OCI-LY7 (cell line): Measurements from ENCODE around the gene MED10. TPM values are rescaled to one million over a fixed set of nuclear protein-coding genes. Genes with fewer than 3 reads are reported as not detected.
A peak's percentile ranks its signal among the peaks of the same experiment; 100 is the strongest.

Source experiments
- BruUV-seq: library from RNA; stranded (reverse); fragments of 400-500 nt; replicated peaks from 2 replicates; lab custom pipeline; 2021; lab: Mats Ljungman, UMichigan
- CTCF ChIA-PET: fragments of 300-600 bp; sonication (Branson Sonifier 250); formaldehyde crosslinking; loops from one replicate; lab custom pipeline; 2022; ENCODE audit warnings: antibody characterized with exemption; ENCODE audit not compliant: unreplicated experiment; lab: Charles Lee
- POLR2A ChIA-PET: fragments of 300-600 bp; sonication (Branson Sonifier 250); formaldehyde crosslinking; loops from one replicate; lab custom pipeline; 2022; ENCODE audit warnings: antibody characterized with exemption; lab: Charles Lee
- DNase-seq: peaks from one replicate; pipeline ENCODE4 v3.0.0-alpha.2; 2015; ENCODE audit warnings: low spot score
- H2AFZ ChIP-seq: fragments of 200-600 bp; sonication (generic), shearing (Covaris generic); 2 replicates; pipeline ENCODE4 v1.6.1; 2014; ENCODE audit warnings: mild to moderate bottlenecking, antibody characterized with exemption, low read length, moderate library complexity
- H3K27ac ChIP-seq: fragments of 200-600 bp; sonication (generic); 2 replicates; pipeline ENCODE4 v1.5.1; 2014; ENCODE audit warnings: mixed run types, low read depth, mild to moderate bottlenecking, moderate library complexity, low read length, inconsistent platforms; ENCODE audit not compliant: poor library complexity, severe bottlenecking
- H3K36me3 ChIP-seq: fragments of 200-600 bp; sonication (generic); 2 replicates; pipeline ENCODE4 v1.6.1; 2014; ENCODE audit warnings: mild to moderate bottlenecking, antibody characterized with exemption, low read length, moderate library complexity, mixed read lengths; ENCODE audit not compliant: insufficient read depth
- H3K4me1 ChIP-seq: fragments of 200-600 bp; sonication (generic); 2 replicates; pipeline ENCODE4 v1.5.1; 2014; ENCODE audit warnings: mild to moderate bottlenecking, low read length; ENCODE audit not compliant: insufficient read depth, poor library complexity, severe bottlenecking
- H3K4me2 ChIP-seq: fragments of 200-600 bp; sonication (generic); 2 replicates; pipeline ENCODE4 v1.6.1; 2014; ENCODE audit warnings: mild to moderate bottlenecking, low read length
- H3K4me3 ChIP-seq: fragments of 200-600 bp; sonication (generic); 2 replicates; pipeline ENCODE4 v1.5.1; 2014; ENCODE audit warnings: mild to moderate bottlenecking, low read depth, low read length; ENCODE audit not compliant: poor library complexity, severe bottlenecking
- H3K79me2 ChIP-seq: fragments of 200-600 bp; sonication (generic); 2 replicates; pipeline ENCODE4 v1.6.1; 2016; ENCODE audit warnings: low read depth, mild to moderate bottlenecking, low read length, moderate library complexity, mixed read lengths; ENCODE audit not compliant: insufficient read depth
- H3K9me2 ChIP-seq: fragments of 200-600 bp; sonication (generic); 2 replicates; pipeline ENCODE4 v1.6.1; 2016; ENCODE audit warnings: mild to moderate bottlenecking, low read length, mixed read lengths; ENCODE audit not compliant: insufficient read depth
- H3K9me3 ChIP-seq: fragments of 200-600 bp; sonication (generic); 2 replicates; pipeline ENCODE4 v1.6.1; 2014; ENCODE audit warnings: mild to moderate bottlenecking, mixed run types, low read length, mixed read lengths
- H4K20me1 ChIP-seq: fragments of 200-600 bp; sonication (generic); 2 replicates; pipeline ENCODE4 v1.6.1; 2014; ENCODE audit warnings: mild to moderate bottlenecking, antibody characterized with exemption, low read length, moderate library complexity, mixed read lengths; ENCODE audit not compliant: insufficient read depth
- CTCF ChIP-seq: fragments of 200-600 bp; sonication (generic); conservative IDR thresholded peaks from 2 replicates; pipeline ENCODE4 v1.5.1; 2014; ENCODE audit warnings: mild to moderate bottlenecking, antibody characterized with exemption, low read length, moderate library complexity, mixed read lengths
- EZH2phosphoT487 ChIP-seq: fragments of 200-600 bp; sonication (generic); IDR thresholded peaks from 2 replicates; pipeline ENCODE4 v1.6.1; 2018; ENCODE audit warnings: low read depth, borderline replicate concordance, mild to moderate bottlenecking, mixed run types, antibody characterized with exemption, low read length, moderate library complexity, mixed read lengths
- intact Hi-C: fragments of 100-400 bp; cut with micrococcal nuclease; formaldehyde crosslinking; loops from one replicate; pipeline ENCODE4 v1.10.0; 2022; ENCODE audit not compliant: unreplicated experiment
- total RNA-seq, 2 experiments: library from RNA; depleted of rRNA in 1 of 2; stranded (reverse); fragments of >200 nt in 1 of 2; shearing (Covaris generic) in 1 of 2; gene quantifications; 2 replicates each; pipeline ENCODE4 v1.2.3, GENCODE V29; 2014 to 2022

Gene MED10
- total RNA-seq, 2 experiments from 2014 or later, result 16.2 to 47.3 TPM

GRCh38 chr5:6333182-6333905 is 45.0 kb downstream of the MED10 start:
- H3K9me3 ChIP-seq, result no peaks in the 10 kb centered on the region
- no peak overlapping the region for H3K27ac ChIP-seq
- TF ChIP-seq EZH2phosphoT487 (no peak), CTCF (no peak)
- intact Hi-C loops, result no loop called here
- no peak overlapping the region for H3K4me3 ChIP-seq
- BruUV-seq, result no TSS peak
- no peaks in the 10 kb centered on the region for H3K36me3 ChIP-seq
- no peaks in the 10 kb centered on the region for H4K20me1 ChIP-seq
- H3K4me2 ChIP-seq, result no peak overlapping the region
- POLR2A ChIA-PET, result interaction anchor here (1.4 kb wide), 1 partner anchor 10 kb away, joined by 6 read pairs; no protein-coding TSS in a partner anchor
- H3K79me2 ChIP-seq, result no peaks in the 10 kb centered on the region
- DNase-seq, result no peak
- no peak overlapping the region for H2AFZ ChIP-seq
- CTCF ChIA-PET, result interaction anchor here (0.5 kb wide), 1 partner anchor 57 kb away, joined by 3 read pairs; no protein-coding TSS in a partner anchor
- no peaks in the 10 kb centered on the region for H3K9me2 ChIP-seq
- no peaks in the 10 kb centered on the region for H3K4me1 ChIP-seq

DNA sequence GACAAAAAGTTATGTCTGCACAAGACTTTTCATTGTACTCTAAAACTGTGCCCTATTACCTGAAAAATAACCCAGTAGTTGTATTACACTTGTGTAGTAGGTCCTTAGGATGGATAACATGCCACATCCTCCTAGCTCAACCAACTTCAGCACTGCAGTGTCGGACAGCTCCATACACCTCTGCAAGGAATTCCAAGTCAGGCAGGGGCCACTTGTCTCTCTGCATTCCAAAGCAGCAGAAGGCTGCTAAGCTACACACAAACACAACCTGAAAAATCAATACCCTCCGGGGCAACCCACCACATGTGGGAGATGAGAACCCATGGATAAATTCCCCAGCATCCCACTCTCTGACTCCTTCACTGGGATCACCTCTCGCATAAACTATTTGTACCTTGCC is 50.2 kb downstream of the MED10 start:
- no peaks in the 10 kb centered on the region for H4K20me1 ChIP-seq
- intact Hi-C loops, result no loop called here
- no TSS peak for BruUV-seq
- no peaks in the 10 kb centered on the region for H3K36me3 ChIP-seq
- no peak overlapping the region for H2AFZ ChIP-seq
- no peaks in the 10 kb centered on the region for H3K9me2 ChIP-seq
- H3K4me3 ChIP-seq, result no peak overlapping the region
- H3K79me2 ChIP-seq, result no peaks in the 10 kb centered on the region
- no peaks in the 10 kb centered on the region for H3K4me1 ChIP-seq
- no peak overlapping the region for H3K4me2 ChIP-seq
- H3K27ac ChIP-seq, result no peak overlapping the region
- TF ChIP-seq CTCF, result no peak
- DNase-seq, result peak; percentile 11
- CTCF ChIA-PET, result no interaction called here
- POLR2A ChIA-PET, result no interaction called here
- no peaks in the 10 kb centered on the region for H3K9me3 ChIP-seq

DNA sequence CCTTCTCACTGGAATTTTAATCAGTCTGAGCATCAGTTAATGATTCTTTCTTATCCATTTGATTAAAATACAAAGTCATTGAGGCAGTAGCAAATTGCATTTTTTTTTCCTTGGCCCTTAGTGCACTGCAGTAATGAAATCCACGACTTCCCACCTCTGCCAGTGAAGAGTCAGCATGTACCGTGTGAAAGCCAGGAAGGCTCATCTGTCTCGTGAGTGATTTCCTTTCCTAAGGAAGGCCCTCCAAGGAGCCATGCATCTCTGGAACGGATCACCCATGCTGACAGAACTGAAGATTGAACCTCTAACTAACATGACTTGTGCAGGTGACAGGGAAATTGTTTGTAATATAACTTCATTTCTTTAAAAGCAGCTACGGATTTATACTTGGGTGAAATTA is 51.6 kb downstream of the MED10 start:
- no peak for TF ChIP-seq CTCF
- TF ChIP-seq EZH2phosphoT487, result no peak
- H4K20me1 ChIP-seq, result no peaks in the 10 kb centered on the region
- CTCF ChIA-PET, result no interaction called here
- H2AFZ ChIP-seq, result no peak overlapping the region
- DNase-seq, result no peak
- no peaks in the 10 kb centered on the region for H3K9me2 ChIP-seq
- no TSS peak for BruUV-seq
- no peaks in the 10 kb centered on the region for H3K79me2 ChIP-seq
- H3K4me1 ChIP-seq, result no peaks in the 10 kb centered on the region
- POLR2A ChIA-PET, result no interaction called here
- no peaks in the 10 kb centered on the region for H3K9me3 ChIP-seq
- H3K27ac ChIP-seq, result no peak overlapping the region
- no peak overlapping the region for H3K4me3 ChIP-seq
- intact Hi-C loops, result no loop called here
- H3K4me2 ChIP-seq, result no peak overlapping the region
- H3K36me3 ChIP-seq, result no peaks in the 10 kb centered on the region
